ENCODE results near the gene DAAM1.

- TF ChIP-seq CTCF (IDR thresholded peaks at IDR 0.05) (no peak), POLR2A (IDR thresholded peaks at IDR 0.05) (no peak)
Observed at GRCh38 chr14:59267046-59267445, 78.6 kb downstream of the DAAM1 start.

Data from uterus (tissue), 2 donors.